ENCODE results near the gene SERTAD2.

Gene SERTAD2

GRCh38 chr2:64607381-64608304, 46.1 kb downstream of the SERTAD2 start:
- no peak for DNase-seq

GRCh38 chr2:64606479-64607363, 47.0 kb downstream of the SERTAD2 start:
- DNase-seq = peak; percentile 90 to 92

- DNase-seq = no peak
Observed at GRCh38 chr2:64605991-64606478, 47.7 kb downstream of the SERTAD2 start.

- DNase-seq = no peak
Observed at GRCh38 chr2:64605026-64605471, 48.7 kb downstream of the SERTAD2 start.

DNA sequence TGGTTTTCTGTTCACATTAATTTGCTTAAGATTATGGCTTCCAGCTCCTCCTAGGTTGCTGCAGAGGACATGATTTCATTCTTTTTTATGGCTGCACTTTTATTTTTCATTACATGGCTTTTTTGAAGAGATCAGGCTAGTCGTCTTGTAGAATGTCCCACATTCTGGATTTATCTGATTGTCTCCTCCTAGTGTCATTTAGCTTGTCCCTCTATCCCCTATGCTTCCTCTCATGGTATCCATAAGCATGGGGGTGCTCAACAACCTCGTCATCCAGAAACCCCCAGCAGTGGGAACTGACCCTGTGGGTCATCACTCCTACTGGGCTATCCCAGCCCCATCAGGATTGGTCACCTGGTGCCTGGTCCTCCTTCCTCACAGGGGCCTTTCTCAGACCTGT, 49.6 kb downstream of the SERTAD2 start:
- no peak for DNase-seq

DNA sequence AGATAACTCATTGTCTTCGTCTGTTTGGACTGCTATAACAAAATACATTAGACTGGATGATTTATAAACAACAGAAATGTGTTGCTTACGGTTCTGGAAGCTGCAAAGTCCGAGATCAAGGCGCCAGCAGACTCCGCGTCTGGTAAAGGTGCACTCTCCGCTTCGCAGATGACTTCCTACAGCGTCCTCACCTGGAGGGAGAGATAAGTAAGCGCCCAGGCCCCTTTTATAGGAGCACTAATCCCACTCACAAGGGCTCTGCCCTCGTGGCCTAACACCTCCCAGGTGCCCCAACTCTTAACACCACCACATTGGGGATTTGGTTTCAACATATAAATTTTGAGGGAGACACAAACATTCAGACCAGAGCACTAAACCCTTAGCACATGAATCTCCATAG, 51.3 kb downstream of the SERTAD2 start:
- DNase-seq = no peak

DNA sequence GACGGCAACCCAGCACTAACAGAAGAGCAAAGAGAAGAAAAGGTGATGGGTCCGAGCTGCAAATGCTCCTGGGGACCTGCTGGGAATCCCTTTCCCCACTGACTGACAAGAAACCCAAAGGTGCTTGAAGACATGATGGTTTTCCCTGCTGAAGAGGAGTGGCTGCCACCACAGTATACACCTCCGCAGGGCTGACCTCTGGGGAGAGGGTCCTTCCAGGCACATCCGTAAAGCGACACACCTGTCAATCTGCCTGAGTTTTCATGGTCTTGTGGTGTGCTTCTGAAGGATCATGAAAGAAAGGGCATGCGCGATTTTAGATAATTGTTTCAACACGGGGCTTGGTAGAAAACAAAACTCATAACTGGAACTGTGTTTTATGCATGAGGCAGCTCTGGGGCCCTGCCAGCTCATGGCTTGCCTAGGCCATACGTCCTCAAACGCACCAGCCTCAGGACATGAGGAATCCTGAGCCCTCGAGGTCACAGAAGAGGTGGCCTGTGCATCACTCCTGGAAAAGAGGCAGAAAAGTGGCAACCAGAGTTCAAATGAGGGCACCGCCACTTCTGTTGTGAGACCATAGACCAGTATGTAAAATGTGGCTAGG, 51.8 kb downstream of the SERTAD2 start:
- DNase-seq = no peak

GRCh38 chr2:64601034-64601754, 52.5 kb downstream of the SERTAD2 start:
- DNase-seq = no peak

DNA sequence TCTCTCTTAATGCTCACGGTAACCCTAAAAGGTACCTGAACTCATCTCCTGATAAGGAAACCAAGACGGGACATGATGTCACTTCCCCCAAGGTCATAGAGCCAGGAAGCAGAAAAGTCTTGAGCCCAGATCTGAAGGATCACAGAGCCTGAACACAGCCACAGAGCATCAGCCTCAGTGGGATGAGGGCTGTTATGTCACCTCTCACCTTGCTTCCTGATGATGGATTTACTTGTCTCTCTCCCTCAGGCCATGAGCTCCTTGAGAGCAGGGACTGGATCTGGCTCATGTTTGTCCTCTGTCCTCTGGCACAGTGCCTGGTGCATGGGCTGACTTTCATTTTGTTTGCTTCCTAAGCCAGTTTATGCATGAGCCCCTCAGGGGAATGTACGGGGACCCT, 54.2 kb downstream of the SERTAD2 start:
- DNase-seq = no peak

DNA sequence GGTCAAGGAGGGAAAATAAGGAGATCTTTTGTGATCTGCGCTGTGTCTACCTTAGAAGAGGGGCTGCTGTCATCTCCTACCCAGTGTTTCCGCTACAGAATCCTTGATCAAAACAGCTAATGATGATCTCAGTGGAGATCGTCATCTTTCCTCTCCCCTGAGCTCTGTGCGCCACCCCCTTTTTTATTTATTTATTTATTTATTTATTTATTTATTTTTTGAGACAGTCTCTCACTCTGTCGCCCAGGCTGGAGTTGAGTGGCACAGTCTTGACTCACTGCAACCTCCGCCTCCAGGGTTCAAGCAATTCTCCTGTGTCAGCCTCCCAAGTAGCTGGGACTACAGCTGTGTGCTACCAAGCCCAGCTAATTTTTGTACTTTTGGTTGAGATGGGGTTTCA, 55.5 kb downstream of the SERTAD2 start:
- DNase-seq = no peak

DNA sequence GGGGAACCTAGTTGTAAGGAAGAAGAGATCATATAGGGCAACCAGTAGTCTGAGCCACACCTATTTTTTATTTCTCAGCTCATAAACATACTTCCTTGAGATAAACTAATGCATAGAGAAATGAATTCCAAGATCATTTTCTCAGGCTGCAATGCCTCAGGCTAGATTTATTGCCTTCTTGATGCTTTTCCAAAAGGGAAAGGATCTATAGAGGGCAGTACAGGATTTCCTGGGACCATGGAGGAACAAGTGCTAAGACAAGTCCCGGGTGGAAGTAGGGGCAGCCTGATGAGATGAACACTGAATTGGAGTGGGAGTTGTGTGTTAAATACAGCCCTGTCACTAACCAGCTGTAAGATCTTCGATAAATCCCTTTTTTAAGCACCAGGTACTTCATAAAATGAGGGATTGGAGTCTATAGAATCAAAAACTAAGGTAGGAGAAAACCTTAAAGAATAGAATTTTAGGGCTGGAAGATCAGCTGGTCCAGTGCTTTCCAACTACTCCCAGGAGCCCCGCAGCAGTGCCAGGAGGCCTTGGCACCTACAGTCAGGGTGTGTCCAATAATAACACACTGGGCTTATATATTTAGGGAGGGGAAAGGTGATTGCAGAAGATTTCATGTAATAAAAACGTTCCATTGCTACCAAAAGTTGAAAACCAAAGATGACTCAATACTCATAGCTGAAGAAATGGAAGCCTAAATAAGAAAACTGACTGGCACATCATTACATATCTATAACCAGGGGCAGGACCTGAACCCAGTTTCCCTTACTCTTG, 58.1 kb downstream of the SERTAD2 start:
- no peak for DNase-seq

- no peak for DNase-seq
Observed at GRCh38 chr2:64594226-64594989, 59.3 kb downstream of the SERTAD2 start.

DNA sequence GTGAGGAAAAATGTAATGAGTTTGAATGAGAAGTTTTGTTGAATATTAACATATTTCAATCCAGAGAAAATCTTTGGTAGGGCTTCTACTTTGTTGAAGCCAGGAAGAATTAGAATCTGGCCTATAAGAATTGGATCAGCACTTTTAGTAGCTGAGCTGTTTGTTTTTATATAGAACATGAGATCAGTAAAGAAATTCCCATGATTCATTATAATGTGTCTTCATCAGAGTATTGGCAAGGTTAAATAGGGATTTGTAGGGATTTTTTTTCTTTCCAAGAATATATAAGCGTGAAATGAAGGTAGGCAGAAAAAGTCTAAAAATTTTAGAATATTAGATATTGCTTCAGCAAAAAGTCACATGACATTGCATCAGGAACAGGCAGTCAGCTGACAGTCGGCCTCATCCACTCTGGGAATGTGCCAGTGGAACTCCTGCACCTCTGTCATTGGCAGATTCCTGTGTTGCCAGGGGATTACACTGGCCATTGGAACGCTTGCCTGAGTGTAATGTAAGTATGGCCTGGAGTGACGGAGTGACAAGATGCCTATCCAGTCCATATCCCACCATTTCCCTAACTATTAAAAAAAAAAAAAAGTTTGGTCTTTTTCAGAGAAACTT, 60.6 kb downstream of the SERTAD2 start:
- no peak for DNase-seq

DNA sequence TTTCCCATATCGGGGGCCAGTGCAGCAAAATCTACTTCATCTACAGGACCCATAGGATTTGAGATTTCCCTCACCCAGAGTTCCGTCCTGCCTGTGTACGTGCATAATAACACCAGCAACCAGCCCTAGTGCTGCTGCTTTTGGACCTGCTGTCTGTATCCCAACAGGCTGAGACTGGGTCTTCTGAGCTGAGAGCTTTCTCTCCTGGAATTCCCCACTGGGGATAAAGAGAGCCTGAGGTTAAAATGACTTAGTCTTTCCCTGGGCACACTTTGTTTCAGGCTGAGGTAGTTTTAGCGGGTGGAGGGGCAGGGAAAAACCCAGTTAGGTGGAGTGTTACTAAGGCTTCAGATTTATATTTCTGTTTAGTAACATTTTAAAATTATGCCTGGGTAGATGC, 62.5 kb downstream of the SERTAD2 start:
- no peak for DNase-seq

DNA sequence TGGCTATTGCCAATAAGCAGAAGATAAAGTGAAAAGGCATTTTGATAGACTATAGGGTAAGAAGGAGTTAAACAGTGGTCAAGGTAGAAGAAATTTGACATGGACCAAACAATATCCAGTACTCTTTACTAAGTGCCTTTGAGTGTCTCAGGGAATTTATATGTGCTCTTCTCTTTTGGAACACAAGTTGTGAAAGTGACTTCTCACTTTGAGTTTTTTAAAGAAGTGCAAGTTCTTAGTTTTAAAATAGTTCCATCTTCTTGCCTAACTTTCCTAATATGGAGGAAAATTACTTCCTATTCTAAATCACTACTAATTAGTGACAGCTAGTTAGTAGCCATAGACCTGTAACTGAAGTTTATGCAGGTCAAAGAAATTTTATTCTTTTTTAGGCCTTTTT, 66.2 kb downstream of the SERTAD2 start:
- no peak for DNase-seq

DNA sequence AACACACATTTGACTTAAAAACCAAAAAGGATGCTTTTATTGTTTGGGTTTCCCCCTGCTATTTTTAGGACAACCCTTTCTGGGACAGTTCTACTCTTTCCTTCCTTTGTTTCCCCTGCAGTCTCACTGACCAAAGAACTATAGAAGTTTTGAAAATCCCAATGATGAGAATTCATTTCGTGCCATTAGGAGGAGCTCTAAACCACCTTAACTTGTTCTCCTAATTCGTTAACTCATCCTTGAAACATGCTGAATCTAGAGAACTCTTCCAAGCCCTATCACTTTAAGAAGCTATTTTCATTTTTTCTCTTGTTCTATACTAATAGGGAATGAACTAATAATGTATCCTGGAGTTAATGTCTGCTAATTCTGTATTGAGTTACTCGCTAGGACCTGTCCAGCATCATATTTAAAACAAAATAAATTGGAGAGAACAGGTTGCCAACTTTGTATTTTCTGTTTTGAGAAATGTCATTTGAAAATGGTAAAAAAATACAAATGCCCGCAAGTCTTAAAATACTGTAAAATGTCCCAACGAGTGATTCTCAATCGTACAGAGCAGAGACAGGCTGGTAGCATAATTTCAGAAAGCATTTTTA, 66.7 kb downstream of the SERTAD2 start:
- DNase-seq = peak in 1 of 2 donors; percentile 51

DNA sequence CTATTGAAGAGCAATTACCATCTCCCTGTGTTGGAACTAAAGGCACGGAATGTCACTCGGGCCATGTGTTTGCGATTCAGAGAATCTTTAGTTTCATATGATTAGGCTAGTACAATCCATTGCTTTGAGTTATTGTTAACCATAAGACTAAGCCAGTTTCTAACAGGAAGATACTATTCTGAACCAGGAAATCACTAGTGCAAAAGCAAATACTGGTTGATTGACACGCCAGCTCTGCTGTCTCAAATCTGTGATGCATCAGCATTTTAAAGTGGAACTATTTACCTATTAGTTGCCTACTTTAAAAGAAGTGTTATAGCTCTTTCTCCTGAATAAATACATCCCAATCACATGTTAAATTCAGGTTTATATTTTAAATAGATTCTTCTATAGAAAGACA, 67.7 kb downstream of the SERTAD2 start:
- DNase-seq = no peak

DNA sequence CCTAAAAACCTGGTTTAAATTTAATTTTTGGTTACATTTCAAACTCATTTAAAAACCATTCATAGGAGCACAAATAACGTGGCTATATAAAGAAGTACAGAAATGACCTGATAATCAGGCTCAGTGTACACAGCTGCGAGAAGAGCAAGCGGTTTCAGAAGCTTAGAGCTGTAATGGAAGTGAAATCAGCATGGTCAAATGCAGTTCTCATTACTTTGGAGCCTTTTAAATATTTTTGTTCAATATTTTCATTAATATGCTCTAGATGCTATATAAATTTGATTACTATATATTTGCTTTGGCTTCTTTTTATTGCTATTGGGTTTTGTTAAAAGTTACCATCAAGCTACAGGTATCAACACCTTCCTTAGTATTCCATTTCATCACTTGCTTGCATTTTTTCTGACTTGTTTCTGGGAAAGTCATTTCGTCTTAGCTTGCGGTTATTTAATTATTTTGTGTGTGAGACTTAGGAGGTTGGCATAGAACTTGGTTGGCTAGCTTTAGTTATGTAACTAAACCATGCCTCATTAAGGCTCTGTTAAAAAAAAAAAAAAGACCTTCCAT, 70.9 kb downstream of the SERTAD2 start:
- DNase-seq = no peak

GRCh38 chr2:64581777-64582539, 71.8 kb downstream of the SERTAD2 start:
- no peak for DNase-seq

All from CD4-positive, alpha-beta T cell treated with Interleukin-1 beta for 1 hour (primary cell).